ENCODE results near the gene PNLIPRP2.

The PNLIPRP2 gene

DNA sequence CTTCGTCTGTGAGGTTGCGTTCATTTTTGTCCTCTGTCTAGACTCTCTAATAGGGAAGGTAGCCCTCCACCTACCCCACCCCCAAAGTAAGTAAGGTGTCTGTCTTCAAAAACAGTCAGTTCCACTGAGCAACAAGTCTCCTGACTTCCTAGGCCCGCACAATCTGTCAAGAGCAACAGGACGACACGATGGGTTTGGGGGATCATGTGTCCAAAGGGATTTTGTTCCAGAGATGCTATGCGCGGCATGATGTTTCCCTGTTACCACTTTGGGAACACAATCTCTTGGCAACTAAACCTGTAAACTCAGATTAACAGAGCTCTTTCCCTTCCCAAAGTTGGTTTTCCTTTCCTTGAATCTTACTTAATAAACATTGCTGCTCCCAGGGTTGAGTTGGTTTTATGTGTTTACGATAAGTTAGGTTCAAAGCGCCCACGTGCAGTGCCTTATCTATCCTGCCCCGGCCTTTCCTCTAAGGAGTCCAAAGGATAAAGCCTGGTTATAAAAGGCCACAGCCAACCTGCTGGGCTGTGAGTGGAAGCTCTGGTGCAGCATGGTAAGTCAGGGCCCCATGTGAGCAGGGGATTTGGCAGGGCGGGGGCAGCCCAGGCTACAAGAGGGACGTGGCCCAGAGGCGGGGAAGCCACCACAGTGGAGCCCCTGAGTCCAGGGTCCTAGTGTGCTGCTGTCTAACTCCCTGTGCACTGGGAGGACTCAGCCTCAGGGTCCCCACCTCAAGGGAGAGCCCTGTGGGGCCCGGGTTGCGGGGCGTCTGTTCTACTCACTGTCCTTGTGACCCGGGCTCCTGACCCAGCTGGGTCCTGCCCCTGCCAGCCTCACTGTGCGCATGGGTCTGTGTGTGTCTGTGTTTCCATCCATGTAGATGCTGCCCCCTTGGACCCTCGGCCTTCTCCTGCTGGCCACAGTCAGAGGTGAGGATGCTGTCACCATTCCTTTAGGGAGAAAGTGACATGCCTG is at the start of gene PNLIPRP2:
Gene PNLIPRP2, plus strand, starts transcription at position 531 of the 978 bp plus-strand sequence.
- no peak for DNase-seq (ENCODE audit: low read depth in 2 of 2)

DNA sequence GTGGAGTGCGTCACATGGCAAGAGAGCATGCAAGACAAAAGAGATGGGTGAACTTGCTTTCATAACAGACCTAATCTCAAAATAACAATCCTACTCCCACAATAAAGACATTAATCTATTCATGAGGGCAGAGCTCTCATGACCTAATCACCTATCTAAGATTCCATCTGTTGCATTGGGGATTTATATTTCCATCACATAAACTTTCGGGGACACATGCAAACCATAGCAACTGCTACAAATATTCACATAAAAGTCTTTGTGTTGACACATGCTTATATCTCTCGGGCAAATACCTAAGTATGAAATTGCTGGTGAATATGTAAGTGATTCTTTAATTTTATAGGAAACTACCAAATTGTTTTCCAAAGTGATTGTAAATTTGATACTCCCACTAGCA is 46.0 kb upstream of the PNLIPRP2 start:
- DNase-seq (ENCODE audit: low read depth in 2 of 2): no peak

DNA sequence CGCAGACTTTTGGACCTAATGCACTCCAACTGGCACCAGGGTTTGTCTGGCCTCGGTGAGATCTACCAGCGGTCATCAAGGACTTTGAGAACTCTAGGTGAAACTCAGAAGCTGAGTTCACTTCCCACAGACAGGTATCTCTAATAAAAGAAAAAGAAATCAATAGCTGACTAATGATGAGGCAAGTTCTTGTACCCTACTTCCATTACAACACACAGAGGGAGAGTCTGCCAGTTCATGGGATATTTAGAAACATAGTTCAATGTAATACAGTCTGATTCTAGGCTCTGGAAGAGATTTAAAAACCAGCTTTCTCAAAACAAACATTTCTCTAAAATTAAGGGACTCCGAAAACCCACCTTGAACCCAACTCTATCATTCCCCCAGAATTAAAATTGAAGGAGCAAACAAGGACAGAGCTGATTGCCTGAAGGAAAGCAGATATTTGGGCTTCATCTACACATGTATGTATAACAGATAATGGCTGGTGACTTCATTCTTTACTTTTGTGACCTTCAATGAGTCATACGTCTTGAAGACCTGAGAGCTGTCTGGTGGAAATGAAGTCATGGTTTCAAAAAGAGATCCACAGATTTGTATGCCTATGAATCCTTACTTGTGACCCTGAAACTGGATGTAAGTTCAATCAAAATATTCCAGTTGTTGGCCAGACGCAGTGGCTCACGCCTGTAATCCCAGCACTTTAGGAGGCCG is 32.7 kb upstream of the PNLIPRP2 start:
- no peak for DNase-seq (ENCODE audit: low read depth in 2 of 2)

DNA sequence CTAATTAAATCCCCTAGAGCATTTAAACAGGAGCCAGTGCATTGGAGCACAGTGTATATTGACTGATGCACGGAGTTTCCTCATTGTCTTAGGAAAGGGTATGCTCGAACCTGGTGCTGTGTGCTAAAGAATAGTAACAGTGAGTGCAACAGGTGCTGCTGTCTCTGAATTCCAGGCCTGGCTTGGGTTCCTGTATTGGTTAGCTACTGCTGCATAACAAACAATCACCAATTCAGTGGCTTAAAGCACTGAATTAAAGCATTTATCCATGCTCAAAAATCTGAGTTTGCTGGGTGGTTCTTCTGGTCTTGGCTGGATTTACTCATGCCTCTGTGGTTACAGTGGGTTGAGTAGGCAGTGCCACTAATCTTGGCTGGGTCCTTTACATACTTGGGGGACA is 31.8 kb upstream of the PNLIPRP2 start:
- DNase-seq (ENCODE audit: low read depth in 2 of 2): no peak

DNA sequence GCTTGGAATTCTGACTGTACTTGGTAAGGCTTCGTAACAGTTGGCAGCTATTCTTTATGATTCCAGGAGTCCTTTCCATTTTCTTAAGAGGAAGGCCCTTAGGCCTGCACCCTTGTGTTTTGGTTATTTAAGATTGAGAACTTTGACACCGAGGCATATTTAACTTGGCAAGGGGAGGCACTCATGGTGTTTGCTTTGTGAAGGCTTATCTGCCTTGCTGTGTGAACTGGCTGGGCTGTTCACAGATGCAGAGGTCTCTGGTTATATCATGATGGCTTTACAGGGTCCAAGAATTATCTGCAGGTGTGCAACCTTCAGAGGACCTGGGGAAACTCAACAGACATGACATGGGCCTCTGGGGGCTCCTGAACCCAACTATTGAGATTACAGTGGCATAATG is 30.8 kb upstream of the PNLIPRP2 start:
- DNase-seq (ENCODE audit: low read depth in 2 of 2): no peak

DNA sequence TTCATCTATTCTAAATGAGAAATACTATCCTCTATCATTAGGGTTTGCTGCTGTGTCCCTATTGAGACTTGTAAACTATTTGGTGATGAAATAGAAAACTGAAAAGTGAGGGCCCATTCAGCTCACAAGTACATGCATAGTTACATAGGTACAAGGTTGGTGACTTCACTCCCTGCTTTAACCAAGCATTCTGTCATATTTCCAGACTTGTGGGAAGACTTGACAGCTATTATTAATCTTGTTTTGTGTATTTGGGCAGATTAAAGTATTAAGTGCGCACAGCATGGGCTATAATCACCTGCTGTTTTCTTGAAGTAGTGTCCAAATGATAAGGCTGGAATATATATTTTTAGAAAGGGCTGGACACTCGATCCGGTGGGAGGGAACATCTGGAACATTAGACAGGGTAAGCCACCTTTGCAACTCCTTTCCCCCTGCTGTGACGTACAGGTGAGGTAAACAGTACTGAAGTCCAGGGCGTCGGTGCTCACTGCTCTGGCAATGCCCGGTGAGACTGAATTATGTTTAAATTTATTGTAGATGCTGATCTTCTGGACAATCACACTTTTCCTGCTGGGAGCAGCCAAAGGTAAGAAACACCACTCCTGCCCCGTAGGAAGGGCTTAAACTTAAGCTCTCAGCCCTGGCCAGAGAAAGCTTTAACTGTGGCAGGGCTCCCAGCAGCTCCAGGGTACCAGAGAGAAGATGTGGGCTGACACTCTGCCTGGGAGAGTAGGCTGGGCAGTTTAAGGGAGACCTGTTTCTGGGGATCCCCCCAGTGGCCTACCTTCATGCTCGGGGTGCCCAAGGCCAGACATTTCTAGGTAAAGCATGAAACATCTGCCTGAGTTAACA is 29.9 kb upstream of the PNLIPRP2 start, which contains the start of gene PNLIPRP1:
Gene PNLIPRP1, plus strand, starts transcription at position 370 of the 855 bp plus-strand sequence. Its CDS starts 171 bp downstream, at position 541.
- no peak for DNase-seq (ENCODE audit: low read depth in 2 of 2)

DNA sequence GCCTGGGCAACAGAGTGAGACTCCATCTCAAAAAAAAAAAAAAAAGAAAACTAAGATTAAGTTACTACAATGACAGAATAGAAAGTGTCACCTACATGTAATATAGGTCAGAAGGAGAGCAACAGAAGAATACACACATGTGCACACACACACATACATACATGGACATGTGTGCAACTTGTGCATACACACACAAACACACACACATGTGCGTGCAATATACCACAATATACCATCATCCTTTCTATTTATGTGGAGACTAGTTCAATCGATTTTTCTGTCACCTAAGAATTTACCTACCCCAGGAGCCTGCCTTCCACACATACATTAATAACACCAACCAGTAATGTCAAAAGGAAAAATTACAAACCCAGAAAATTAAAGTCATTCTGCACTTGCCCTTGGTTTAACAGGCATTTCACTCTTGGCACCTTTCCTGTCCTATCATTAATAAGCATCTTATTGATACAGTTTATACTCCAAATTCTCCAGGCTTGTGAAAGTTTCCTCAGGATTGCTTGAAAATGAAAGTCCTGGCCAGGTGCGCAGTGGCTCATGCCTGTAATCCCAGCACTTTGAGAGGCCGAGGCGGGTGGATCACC is 27.5 kb upstream of the PNLIPRP2 start:
- DNase-seq (ENCODE audit: low read depth in 2 of 2): no peak

DNA sequence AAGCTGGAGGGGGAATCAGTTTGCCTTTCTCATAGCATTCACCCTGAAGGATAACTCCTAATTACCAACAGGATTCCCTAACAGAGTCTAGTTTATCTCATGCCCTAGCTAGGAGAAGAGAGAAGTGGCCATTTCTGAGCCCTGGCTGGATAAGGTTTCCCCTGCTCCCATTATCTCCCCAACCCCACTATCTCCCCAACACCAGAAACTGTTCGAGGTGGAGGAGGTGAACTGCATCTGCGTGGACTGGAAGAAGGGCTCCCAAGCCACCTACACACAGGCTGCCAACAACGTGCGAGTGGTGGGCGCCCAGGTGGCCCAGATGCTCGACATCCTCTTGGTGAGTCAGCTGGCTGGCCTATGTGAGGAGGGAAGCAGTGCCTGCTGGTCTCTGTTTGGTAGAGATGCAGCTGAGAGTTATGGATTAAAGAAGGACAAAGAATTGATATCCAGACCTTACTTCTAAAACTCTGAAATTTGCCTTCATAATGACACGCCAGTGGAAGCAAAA is 26.2 kb upstream of the PNLIPRP2 start:
- DNase-seq (ENCODE audit: low read depth in 2 of 2): no peak

DNA sequence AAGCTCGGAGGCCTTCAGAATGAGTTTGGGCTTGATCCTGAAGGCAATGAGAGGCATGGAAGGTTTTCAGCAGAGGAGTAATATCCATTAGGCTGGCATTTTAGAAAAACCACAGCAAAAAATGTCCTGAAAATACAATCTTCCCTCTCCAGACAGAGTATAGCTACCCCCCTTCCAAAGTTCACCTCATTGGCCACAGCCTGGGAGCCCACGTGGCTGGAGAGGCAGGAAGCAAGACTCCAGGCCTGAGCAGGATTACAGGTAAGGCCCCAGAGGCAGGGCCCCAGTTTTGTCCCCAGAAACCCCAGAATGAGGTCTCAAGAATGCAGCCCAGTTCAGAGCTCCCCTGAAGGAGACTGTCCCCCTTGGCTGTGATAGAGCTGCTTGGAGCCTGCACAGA is 24.7 kb upstream of the PNLIPRP2 start:
- DNase-seq (ENCODE audit: low read depth in 2 of 2): no peak

DNA sequence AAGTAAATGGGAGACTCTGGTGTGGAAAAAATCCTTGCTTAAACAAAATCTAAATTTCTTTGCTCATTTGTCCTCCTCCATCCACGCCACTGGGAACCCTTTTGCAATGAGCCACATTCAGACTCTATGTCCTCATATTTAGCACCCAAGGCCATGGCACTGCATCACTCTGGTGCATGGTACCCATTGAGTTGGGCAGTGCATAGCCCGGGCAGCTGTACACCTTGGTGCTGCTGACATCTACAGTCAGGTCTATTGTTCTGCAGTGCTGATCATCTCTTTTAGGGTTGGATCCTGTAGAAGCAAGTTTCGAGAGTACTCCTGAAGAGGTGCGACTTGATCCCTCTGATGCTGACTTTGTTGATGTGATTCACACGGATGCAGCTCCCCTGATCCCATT is 23.2 kb upstream of the PNLIPRP2 start:
- no peak for DNase-seq (ENCODE audit: low read depth in 2 of 2)

DNA sequence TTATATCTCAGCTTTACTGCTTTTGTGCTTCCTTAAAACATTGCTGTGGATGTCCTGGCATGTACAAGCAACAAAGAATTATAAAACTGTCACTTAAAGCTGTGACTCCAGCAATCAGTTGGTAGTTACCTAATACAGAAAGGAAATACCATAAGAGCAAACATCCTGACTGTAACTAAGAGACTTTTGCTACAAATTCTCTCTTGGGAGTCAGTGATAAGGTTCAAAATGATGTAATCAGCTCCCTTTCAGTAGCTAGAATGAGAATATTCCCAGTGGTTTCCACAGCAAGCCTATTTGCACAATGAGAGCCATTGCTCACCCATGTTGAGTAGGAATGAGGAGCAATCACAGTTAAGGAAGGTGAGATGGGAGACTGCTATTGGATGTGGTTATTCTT is 22.4 kb upstream of the PNLIPRP2 start:
- no peak for DNase-seq (ENCODE audit: low read depth in 2 of 2)

DNA sequence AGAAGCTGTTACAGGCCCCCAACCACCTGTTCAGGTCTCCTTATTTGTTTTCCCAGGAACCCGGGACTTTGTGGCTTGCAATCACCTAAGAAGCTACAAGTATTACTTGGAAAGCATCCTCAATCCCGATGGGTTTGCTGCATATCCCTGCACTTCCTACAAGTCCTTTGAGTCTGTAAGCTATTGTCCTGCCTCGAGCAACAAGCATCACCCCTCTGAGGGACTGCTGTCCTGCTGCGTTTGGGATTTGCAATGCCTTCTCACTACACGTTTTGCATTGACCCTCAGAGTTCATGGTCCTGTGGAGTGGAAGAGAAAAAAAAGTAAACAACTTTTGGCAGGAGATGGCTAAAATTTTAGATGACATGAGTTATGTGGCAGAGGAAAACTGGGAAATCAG is 20.8 kb upstream of the PNLIPRP2 start:
- DNase-seq (ENCODE audit: low read depth in 2 of 2): no peak

DNA sequence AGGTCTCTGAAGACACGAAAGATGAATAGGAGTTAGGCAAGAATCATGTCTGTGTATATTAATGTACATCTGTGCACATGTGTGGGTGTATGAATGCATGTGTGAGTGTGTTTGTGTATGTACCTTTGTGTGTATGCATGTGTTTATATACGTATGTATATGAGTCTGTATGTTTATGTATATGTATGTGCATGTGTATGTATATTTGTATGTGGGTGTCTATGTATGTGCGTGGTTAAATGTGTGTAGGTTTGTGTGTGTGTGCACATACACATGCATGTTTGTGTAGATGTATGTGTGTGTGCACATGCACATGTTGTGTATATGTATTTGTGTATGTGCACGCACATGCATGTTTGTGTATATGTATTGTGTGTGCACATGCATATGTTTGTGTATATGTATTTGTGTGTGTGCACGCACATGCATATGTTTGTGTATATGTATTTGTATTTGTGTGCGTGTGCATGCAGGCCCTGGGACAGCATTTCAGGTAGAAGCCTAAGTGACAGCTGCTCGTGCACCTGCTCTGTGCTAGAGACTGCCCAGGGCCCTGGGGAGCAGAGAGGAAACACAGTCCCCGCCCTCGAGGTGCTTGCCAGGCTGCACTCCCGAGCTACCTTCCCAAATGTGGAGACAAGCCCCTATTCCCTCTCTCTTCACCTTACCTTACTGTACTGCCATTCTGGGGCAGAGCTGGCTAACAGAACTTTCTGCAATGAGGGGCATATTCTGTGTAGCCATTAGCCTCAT is 17.9 kb upstream of the PNLIPRP2 start:
- no peak for DNase-seq (ENCODE audit: low read depth in 2 of 2)

DNA sequence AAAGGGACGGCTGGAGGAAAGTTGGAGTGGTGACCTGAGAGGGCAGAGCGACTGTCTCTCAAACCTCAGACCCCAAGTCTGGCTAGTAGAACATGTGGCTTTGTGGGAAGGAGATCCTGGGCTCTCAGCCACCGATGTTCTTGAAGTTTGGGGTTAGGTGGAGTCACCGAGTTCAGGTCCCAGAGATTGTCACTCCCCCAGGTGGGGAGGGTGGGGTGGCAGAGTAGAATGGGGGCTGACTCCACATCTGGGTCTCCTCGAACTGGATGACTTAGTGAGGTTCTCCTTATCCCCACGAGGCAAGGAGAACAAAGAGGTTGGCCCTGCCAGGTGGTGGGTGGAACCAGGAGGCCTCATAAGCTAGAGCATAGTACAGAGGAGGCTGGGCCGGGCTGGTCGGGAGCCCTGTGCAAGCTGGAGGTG is 14.7 kb upstream of the PNLIPRP2 start:
- no peak for DNase-seq (ENCODE audit: low read depth in 2 of 2)

DNA sequence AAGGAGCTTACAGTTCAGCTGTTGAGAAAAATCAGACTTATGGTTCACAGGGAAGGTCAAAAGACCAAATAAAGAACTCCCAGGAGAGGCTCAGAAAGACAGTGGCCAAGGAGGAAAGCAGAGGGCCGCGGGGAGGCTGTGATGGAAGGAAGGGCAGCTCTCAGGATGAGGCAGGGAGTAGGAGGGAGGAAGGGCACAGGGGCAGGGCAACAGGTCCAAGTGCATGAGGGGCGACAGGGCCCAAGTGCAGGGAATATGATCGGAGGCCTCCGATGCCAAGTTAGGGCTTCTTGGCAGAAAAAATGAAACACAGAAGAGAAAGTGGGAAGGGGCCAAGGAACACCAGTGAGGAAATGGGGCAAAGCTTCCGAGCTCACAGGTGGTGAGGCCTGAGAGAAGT is 13.4 kb upstream of the PNLIPRP2 start:
- no peak for DNase-seq (ENCODE audit: low read depth in 2 of 2)

DNA sequence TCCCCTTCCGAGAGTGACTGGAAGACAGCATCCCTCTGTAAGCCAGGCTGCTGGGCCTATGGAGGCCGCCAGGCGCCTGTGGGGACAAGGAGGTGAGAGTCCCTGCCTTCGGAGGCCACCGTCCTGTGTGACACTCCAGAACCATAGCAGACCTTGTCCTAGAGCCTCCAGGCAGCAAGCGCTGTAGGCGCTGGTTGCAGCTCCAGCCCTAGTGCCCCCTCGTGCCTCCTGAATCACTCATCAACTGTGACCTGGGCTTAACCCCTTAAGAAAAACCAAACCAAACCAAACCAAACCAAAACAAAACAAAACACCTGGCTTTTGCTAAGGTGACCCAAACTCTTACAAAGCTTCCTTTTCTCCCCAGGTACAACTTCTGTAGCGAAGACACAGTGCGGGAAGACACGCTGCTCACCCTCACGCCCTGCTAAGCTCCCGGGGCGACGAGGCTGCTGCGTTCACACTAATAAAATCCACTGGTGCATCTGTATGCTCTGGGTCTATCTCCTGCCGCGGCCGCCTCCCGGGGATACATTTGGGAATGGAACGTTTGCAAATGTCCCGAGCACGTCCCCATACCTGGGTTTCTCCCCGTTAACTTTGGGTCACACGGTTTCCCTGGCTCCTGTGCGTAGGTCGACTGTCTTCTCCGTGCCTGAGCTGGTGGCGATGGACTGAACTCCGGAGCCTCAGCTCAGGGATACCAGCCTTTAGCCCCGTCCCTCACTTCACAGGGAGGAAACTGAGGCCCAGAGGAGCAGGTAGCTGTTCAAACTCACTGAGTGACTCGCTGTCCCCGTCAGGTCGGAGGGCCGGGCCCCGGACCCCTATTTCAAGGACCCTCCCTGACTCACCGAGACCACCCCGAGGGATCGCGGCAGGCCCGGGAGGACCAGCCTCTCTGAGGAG is 11.8 kb upstream of the PNLIPRP2 start:
- no peak for DNase-seq (ENCODE audit: low read depth in 2 of 2)

DNA sequence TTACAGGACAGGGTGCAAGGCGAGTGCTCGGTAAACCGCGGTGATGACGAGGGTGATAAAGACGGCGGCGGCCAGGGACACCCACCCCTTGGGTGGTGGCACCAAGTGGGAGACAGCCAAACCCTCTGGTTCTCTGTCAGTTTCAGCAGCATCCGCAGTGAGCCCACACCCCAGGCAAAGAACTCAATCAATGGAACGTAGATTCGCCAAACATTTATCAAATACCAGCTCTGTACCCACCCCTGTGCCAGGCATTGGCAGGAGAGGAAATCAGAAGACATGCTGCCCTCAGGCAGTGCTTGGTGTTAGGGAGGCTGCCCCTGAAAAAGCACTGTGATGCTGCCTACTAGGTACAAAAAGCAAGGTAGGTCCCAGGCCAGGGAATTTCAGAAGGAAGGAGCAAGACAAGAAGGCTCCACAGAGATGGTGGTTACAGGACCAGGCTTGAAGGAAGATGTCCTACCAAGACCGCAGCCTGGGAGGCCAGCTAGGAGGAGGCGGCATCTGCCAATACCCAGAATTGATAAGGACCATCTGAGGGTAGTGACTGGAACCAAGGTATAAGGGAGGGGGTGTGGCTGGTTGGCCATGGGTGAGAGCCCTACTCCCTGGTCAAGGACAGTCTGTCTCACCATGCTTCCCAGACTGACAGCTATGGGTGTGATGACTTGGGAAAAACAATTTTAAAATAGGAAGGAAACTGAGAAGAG is 10.2 kb upstream of the PNLIPRP2 start:
- no peak for DNase-seq (ENCODE audit: low read depth in 2 of 2)

DNA sequence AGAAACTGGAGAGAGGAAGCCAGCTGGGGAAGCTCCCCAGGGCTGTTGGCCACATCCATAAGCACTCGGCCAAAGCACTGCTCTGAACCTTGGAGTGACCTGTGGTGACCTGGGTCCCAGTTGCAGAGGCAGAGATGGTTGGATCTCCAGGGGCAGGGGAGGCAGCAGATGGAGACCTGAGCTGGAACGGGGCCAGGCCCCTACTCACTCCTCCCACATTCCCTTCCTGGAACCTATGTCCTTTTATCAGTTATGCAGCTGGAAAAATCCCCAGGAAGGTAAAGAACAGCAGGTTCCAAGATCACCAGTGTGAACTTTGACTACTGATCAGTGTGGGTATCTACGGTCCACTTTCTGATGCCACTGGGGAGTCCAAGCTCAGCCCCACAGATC is 9.6 kb upstream of the PNLIPRP2 start:
- no peak for DNase-seq (ENCODE audit: low read depth in 2 of 2)

Measured in stimulated activated CD8-positive, alpha-beta memory T cell treated with anti-CD3 and anti-CD28 coated beads, Interleukin-15, amount 100 ng/mL, for 48 hours (primary cell).